ENCODE results near the gene RNF148. TPM values are rescaled to one million over a fixed set of nuclear protein-coding genes. Genes with fewer than 3 reads are reported as not detected.

Gene RNF148
- total RNA-seq, 2 experiments from 2014 or later: not detected

DNA sequence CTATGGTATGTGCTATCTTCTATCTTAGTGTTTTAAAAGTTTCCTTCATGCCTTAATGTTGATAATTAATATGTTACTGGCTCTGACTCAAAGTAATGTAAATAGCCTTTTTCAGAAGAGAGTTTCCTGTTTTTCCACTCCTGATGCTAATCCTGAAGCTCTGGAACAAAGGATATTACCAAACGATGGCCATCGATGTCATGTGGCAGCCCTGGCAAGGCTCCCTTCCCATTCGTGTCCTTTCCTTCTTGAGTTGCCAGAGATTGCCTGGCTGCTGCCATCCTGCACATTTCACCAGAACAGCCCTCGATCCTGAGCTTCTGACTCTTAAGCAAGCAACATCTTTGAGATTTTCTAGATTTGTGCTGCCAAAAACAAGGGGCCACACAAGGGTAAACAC, 49.8 kb downstream of the RNF148 start:
- Mint-ChIP-seq H3K4me3 (no peak overlapping the region), H3K9me3 (peaks cover 4% of the 10 kb centered on the region), H3K4me1 (no peaks in the 10 kb centered on the region), H3K27ac (no peak overlapping the region), H3K36me3 (ENCODE audit: low read depth) (no peaks in the 10 kb centered on the region), H3K27me3 (no peaks in the 10 kb centered on the region)
- CTCF ChIA-PET: no interaction called here
- POLR2A ChIA-PET: no interaction called here
- no peak for DNase-seq

Other genes starting within 250 kb of the RNF148 start
- gene RNF133, start 3.8 kb downstream of the RNF148 start, total RNA-seq: not detected
- gene CADPS2, start 183.5 kb upstream of the RNF148 start, total RNA-seq: not detected

All from activated CD4-positive, alpha-beta memory T cell treated with anti-CD3 and anti-CD28 coated beads, Interleukin-2, amount 10 ng/mL, durations not matched to agents 7 days and 5 days (primary cell).